PC-3 (cell line): ENCODE measurements around the gene GRPEL2.

ENCODE experiments used
- CTCF ChIP-seq: fragments of 300-600 bp; sonication (generic); conservative IDR thresholded peaks from 2 replicates; pipeline ENCODE4 v1.5.1; 2017; ENCODE audit warnings: antibody characterized with exemption, low read depth, mild to moderate bottlenecking, low read length
- EZH2 ChIP-seq: fragments of 300-600 bp; sonication (generic); IDR thresholded peaks from one replicate; pipeline ENCODE4 v1.6.1; 2017; ENCODE audit warnings: antibody characterized with exemption, mild to moderate bottlenecking, low read length; ENCODE audit not compliant: unreplicated experiment

GRCh38 chr5:149349382-149349781 lies 4.1 kb downstream of the GRPEL2 start:
- TF ChIP-seq CTCF: no peak
- no peak for TF ChIP-seq EZH2
